Spleen (tissue), 7 donors: ENCODE results near the gene EPB41.

Experiments
- CTCF ChIP-seq, 11 experiments: fragments of 200-600 bp in 7 of 11; fragments of 450-650 bp in 4 of 11; sonication (generic) in 4 of 11; IDR thresholded peaks in 8 of 11; conservative IDR thresholded peaks in 3 of 11; 1 replicate in 7 of 11; 2 replicates in 4 of 11; pipeline versions ENCODE4 v1.4.0 to v1.8.0; 2016 to 2021; ENCODE audit warnings: antibody characterized with exemption in 11 of 11, inconsistent platforms in 4 of 11, mild to moderate bottlenecking in 1 of 11
- POLR2A ChIP-seq, 3 donors: fragments of 450-650 bp; IDR thresholded peaks; one replicate each; pipeline ENCODE4 v1.5.1; 2017; ENCODE audit warnings: antibody characterized with exemption in 3 of 3, mild to moderate bottlenecking in 1 of 3
- POLR2AphosphoS5 ChIP-seq, 3 donors: sonication (generic); formaldehyde crosslinking; IDR thresholded peaks; one replicate each; pipeline ENCODE4 v1.5.1; 2017; ENCODE audit warnings: antibody characterized with exemption in 3 of 3
- donor health status: DM: no; HTN: no; CAD: no; lungs with moderate emphysema.
- donor health status: DM: no; HTN: no; CAD: no.
- donor health status: DM: no; HTN: no; CAD: no.

DNA sequence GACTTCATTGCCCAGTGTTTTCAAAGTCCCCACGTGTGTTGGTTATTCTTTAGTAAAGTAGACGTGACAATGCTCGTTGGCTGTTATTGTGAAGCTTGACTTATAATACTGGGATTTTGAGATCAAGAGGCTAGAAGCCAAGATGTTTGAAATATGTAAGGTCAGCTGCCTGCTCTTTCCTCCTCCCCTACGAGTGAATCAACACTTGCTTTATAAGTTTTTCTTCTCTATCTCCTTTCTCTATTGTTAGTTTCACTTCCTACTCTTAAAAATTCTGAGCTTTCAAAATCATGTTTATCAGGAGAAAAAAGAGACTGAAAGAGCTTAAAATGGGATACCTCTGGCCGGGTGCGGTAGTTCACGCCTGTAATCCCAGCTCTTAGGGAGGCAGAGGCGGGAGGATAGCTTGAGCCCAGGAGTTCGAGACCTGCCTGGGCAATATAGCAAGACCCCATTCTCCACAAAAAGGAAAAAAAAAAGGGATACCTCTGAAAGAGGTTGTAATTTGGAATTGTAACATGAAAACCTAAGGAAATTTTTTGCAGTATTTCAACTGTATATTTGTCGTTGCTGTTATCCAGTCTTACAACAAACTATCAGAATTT is 72.0 kb downstream of the EPB41 start:
- TF ChIP-seq POLR2A (IDR thresholded peaks at IDR 0.05), result no peak
- no peak for TF ChIP-seq CTCF (IDR thresholded peaks at IDR 0.05 in 8 of 11, conservative IDR thresholded peaks at IDR 0.05 in 3 of 11)
- no peak for TF ChIP-seq POLR2AphosphoS5 (IDR thresholded peaks at IDR 0.05)
